ENCODE measurements around the gene ZIC2.

The ZIC2 gene

DNA sequence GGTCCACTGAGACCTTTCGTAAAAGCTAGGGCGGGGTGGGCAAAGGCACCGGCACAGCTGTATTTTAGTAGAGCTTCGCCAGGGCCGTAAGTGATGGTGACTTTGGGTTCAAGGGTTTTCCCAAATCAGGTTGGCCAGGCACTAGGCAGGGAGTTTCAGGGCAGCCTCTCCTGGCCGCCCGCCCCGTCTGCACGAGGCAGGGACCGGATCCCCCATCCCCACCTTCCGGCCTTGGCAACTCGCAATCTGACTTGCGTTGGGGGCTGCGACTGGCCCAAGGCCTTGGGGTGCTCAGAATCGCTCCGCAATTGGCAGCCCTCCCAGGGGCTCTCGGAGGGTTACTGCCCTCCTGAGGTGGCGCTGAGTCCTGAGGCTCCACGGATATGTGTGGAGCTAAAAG is 6.0 kb upstream of the ZIC2 start:
- no peak for DNase-seq

DNA sequence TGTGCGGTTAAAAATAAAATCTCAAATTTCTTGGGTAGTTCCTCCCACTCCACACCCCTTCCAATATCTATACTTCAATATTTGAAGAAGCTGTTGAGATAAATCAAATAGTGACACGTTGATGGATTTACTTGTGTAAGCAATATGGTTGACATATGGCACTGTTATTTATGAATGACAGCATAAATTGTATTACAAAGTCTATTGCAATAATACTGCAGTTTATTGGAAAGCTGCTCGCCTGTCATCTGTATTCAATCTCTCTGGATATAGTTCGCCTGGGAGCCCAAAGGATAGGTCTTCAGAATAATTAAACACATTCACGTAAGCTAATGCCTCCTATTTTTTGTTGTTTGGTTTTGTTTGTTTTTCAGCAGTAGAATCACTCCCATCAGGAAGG is 5.0 kb upstream of the ZIC2 start:
- no peak for DNase-seq

DNA sequence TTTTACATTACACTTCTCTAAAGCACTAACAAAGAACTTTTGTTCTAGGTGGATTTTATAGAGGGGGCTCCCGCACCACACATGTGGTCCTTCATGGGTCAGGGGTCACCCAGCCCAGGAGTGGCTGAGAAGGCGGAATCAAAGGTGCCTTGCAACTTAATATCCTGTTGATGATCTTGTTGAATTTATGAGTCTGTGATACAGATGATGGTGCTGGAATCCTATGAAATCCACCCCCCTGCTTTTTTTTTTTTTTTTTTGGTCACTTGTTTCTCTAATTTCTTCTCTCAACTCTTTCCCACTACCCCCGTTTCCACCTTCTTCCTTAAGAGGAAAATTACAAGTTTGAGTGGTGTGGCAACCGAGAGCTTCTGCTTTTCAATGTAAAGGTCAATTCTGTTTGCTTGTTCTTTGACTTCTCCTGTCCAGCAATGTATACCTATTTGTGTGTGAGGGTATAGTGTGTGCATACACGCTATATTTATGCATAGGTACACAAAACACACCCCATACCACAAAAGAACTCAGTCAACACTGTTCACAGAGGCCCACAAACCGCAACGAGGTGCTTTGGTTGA is 4.2 kb upstream of the ZIC2 start:
- no peak for DNase-seq

DNA sequence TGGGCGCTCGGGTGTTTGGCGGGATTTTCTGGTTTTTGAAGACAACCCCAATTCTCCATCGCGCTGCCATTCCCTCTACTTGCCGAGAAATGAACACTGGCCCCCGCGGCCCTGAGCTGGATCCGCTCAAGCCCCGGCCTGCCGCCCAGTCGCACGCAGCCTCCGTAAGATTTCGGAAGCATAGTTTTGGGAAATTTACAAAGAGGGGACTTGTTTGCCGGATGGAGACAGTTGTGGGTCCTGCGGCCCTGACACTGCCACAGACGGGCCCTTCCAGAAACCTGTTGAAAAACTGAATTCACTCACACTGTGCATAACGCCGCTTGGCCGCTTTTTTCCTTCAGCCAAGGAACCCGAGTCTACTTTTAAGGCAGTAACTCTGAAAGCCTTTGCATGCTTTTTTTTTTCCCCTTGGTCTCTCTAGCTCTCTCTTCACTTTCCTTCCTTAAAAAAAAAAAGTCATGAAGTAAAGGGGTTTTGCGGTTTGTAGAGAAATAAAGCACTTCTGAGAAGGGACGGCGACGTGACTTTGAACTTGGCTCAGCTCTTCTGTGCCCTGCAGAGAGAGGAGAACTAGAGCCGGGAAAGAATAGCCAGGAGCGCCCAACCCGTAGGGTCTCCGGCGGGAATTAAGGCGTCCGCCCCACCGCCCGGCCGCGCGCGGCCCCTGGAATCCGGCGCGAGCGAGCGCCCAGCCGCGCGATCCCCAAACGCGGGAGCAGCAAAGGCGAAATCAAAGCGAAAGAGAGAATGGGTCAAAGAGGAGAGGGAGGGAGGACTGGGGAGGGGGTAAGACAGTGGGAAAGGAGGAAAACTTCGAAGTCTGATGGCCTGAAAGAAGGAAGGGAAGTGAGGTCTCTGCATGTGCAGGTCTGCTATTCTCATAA is 3.4 kb upstream of the ZIC2 start:
- DNase-seq: no peak

DNA sequence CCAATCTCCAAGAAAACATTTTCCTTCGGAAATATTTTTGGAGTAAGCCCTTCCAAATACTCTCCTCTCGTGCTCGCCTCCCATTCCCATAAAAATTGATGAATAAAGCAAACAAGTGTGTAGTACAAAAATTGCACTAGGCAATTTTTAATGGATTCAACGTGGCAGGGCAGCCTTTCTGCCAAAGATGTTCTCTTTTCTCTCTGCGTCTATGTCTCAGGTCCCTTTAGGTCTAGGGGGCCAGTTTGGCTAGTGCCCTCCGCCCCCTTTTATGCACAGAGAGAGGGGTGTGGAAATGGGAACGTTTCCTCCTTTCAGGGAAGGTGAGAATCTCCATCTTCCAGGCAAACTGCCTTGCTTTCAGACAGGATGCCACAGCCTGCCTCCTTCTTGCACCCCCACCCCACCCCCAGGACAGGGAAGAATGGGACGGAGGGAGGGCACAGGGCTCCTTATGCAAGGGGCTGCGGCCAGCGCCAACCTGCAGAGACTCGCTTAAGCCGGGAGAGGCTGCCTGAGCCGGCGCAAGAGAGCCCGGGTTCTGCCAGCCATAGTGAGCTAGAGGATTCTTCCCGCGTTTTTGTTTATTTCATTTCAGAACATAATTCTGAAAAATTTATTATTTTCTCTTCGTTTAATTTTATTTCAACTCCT is 2.7 kb upstream of the ZIC2 start:
- no peak for DNase-seq

DNA sequence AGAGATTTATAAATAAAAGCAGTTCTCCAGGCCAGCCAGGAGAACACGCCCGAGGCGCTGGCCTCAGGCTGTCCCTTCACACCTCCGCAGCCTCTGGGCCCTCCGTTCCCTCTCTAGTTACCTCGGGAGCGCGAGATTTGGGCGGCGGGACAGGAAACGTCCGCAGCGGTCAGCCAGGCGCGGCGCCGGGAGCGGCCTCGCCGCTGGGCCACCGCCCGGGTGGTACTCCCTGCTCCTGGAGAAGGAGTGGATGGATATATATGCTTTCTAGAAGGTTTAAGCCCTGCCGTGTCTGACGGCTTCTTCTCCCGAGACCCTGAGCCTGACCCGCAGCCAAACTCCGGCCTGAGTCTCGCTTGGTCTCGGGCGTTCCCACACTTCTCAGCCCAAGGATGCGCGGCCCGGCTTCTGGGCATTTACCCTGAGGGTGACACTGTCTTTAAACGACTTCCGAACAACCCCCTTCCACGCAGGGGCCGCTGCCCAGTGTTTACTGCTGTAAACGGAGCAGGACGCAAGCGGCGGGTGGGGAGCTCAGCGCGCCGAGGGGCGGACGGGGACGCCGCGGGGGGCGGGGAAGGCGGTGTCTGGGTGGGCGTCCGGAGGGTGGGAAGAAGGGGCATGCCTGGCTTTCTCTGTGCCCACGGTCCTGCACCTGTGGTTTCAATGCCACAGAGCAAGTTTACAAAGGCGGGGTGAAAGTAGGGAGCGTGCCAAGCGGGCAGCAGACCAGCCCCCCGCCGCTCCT is 2.0 kb upstream of the ZIC2 start:
- no peak for DNase-seq

DNA sequence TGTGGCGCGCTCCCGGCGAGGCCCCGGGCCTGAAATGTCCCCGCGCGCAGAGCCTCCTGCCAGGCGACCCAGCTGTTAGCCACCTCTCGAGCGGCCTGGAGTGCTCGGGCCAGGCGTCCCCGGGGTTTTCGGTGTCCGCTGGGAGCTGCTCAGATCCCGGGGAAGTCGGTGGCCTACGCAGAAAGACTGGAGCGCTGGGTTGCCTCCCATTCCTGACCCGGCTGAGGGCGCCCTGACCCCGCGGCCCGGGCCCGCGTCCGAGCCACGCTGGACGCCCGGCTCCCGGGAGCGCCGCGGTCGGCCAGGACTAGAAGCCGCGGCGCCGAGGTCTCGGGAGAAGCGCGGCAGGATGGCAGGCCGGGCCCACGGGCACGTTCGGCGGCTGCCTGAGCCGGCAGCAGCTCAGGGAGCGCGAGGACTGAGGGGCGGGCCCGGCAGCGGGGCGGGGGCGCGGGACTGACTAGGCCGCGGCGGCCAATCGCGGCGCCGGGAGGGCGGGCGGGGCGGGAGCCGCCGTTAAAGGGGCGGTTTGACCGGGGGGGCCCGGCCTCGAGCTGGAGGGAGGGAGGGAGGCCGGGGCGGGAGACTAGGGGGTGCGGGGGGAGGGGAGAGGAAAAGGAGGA is 1.3 kb upstream of the ZIC2 start:
- peak; percentile 92 for DNase-seq

DNA sequence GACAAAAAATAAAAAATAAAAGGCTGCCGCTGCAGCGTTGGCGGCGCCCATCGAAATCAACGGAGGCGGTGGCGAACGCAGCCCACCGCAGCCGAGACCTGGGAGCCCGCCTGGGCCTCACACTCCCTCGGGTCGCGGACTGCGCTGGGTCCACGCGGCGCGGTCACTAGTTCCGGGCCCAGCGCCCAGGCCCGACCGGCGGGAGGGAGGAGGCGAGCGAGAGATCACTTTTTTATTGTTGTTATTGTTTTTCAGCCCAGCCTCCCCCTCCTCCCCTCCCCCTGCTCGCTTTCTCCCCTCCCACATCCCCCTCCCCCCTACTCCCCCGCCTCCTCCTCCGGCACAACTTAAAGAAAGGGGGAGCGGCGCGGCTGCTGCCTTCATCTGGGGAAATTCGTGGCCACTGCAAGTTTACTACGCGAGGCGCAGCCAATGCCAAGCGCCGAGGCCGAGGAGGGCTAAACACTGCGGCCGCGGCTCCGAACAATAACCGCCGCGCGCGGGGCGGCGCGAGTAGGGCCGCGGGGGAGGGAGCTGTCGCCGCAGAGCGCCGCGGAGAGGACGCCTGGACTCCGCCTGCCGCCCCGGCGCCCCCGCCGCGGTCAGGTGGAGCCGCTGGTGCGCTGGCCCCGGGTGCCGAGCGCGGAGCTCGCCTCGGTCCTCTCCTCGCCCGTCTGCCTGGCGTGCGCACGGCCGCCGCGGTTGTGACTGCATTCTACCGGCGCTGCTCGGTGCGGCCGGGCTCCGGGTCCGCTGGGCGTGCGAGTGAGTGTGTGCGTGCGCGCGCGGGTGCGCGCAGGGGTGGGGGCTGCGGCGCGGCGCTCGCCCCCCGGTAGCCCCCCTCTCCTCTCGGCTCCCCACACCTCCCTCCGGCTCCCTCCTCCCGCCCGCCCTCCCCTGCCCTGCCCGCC is 505 bp upstream of the ZIC2 start:
- DNase-seq: peak; percentile 90

DNA sequence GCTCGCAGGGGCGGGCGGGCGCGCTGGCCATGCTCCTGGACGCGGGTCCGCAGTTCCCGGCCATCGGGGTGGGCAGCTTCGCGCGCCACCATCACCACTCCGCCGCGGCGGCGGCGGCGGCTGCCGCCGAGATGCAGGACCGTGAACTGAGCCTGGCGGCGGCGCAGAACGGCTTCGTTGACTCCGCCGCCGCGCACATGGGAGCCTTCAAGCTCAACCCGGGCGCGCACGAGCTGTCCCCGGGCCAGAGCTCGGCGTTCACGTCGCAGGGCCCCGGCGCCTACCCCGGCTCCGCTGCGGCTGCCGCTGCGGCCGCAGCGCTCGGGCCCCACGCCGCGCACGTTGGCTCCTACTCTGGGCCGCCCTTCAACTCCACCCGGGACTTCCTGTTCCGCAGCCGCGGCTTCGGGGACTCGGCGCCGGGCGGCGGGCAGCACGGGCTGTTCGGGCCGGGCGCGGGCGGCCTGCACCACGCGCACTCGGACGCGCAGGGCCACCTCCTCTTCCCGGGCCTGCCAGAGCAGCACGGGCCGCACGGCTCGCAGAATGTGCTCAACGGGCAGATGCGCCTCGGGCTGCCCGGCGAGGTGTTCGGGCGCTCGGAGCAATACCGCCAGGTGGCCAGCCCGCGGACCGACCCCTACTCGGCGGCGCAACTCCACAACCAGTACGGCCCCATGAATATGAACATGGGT is 599 bp downstream of the ZIC2 start:
- no peak for DNase-seq

DNA sequence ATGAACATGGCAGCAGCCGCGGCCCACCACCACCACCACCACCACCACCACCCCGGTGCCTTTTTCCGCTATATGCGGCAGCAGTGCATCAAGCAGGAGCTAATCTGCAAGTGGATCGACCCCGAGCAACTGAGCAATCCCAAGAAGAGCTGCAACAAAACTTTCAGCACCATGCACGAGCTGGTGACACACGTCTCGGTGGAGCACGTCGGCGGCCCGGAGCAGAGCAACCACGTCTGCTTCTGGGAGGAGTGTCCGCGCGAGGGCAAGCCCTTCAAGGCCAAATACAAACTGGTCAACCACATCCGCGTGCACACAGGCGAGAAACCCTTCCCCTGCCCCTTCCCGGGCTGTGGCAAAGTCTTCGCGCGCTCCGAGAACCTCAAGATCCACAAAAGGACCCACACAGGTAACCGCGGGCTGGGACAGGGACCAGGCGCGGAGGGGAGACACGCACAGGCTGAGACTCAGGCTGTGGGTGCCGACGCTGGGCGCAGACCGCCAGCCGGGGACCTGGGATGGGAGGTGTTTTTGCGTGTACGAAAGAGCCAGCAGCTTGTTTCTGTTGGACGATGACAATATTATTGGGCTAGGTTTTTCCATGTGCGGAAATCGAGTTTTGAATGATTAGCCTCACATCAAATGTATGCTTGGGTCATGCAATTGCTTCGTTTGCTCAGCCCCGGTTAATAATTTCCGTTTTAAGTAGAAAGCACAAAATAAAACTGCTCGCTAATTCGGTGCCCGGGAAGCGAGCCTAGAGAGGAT is 1.3 kb downstream of the ZIC2 start:
- no peak for DNase-seq

DNA sequence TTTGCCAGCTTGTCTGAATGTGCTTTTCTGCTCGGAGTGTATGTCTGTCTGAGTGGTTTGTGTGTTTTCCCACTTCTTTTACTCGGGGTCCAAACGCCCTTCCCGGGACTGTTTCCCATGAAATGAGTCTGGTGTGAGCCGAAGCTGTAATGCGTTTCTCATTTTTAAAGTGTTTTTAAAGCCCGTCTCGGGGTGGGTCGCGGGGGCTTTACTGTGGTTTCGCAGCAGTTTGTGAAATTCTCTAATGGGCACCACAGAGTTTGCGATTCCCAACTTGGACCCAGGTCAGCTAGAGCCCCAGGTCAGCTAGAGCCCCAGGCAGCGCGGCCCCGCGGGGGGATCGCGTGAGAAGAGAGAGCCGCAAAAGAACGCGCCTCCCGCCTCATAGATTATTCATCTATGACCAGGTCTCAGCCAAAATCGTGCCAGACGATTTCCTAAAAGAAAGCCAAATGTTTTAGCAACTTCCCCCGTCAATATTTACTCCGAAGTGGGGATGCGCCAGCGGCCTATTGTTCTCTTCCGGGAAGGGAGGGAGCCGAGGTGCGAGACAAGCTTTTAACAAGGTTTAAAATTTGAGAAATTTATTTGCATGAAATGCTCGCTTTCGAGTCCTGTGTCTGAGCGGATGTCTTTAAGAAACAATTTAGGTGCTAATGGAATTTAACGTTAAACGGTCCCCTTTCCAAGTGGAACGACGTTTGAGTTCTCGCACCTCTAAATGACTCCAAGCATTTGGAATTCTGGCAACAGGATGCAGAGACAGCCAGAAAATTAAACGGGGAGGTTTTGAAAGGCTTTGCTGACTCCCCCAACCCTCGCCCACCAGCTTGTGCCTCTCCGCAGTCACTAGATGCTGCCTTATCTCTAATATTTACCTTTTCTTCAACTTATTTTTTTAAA is 2.2 kb downstream of the ZIC2 start:
- no peak for DNase-seq

DNA sequence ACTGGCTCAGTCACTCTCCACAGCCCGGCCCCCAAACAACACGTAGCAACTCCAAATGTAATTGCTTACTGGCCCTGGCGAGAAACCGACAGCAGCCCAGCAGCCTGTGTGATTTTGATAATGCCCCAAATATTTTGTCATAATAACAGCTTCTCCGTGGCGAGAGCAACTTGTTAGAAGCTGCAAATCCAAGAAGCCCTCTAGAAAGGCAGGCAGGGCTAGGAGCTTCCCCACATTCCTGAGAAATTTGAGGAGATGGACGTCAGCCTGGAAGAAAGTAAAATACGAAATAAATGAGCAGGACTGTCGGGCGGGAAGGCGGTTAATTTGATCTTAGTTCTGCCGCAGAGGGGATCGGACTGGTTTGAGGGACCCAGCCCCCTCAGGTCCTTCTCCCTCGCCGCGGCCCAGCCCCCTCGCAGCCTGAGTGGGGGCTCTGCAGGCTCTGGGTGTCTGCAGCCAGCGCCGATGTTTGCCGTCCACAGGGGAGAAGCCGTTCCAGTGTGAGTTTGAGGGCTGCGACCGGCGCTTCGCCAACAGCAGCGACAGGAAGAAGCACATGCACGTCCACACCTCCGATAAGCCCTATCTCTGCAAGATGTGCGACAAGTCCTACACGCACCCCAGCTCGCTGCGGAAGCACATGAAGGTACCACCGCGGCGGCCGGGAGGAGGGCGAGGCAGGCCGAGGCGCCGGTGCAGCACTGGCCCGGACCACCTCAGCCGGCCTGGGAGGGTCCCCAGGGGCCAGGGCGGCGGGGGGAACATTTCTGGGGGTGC is 3.1 kb downstream of the ZIC2 start:
- DNase-seq: no peak

DNA sequence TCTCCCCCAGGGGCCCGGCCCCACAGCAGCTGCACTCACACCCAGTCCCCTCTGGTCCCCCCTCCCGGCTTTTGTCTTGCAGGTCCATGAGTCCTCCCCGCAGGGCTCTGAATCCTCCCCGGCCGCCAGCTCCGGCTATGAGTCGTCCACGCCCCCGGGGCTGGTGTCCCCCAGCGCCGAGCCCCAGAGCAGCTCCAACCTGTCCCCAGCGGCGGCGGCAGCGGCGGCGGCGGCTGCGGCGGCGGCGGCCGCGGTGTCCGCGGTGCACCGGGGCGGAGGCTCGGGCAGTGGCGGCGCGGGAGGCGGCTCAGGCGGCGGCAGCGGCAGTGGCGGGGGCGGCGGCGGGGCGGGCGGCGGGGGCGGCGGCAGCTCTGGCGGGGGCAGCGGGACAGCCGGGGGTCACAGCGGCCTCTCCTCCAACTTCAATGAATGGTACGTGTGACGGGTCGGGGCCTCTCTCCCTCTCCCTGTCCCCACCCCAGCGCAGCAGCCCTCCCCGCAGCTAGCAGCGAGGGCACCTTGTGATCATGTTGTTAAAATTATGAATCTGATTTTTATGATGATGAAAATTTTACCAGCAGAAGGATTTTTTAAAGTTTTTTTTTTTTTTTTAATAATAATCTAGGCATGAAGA is 3.8 kb downstream of the ZIC2 start:
- no peak for DNase-seq

DNA sequence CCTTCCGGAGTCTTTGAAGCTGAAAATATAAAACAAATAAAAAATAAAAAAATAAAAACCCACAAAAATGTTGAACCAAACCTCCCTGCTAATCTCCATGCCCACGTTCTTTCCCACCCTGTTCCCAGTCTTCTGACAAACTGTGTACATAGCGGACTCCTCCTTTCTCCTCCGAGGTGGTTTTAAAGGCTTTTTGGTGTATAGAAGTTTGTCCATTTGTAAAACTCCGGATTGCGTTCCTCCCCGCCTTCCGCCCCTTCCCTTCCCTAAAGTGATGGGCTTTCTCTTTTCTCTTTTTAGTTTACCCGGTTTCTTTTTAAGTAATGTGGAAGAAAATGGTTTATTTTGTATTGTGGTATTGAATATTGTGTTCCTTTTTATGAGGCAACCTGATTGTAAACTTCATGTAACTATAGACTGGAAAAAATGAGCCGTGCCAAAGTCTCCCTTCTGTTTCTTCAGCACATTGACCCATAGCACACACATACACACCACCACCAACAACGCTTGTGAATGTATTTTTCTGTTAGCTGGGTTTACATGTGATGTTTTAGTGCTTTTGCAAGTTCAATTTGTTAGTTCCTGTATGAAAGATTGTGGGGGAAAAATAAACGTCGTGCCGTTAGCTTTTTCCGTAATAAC is 4.4 kb downstream of the ZIC2 start:
- DNase-seq: no peak

DNA sequence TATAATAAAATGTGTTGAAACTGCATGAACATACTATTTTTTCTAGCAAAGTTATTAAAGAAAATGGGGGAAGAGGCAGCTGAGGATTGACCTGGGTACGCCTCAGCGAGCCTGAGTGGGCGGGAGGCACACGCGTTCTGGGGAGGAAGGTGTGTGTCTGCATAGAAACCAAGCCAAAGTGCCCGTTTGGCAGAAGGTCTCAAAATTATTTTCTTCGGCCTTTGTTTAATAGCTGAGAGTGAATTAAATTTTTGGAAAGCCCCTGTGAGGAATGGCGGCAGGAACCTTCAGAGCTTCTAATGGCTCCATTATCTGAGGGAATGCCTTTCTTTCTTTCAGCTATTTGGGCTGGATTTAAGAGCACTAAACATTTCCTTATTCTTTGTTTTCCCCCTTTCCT is 5.2 kb downstream of the ZIC2 start:
- DNase-seq: peak; percentile 65

DNA sequence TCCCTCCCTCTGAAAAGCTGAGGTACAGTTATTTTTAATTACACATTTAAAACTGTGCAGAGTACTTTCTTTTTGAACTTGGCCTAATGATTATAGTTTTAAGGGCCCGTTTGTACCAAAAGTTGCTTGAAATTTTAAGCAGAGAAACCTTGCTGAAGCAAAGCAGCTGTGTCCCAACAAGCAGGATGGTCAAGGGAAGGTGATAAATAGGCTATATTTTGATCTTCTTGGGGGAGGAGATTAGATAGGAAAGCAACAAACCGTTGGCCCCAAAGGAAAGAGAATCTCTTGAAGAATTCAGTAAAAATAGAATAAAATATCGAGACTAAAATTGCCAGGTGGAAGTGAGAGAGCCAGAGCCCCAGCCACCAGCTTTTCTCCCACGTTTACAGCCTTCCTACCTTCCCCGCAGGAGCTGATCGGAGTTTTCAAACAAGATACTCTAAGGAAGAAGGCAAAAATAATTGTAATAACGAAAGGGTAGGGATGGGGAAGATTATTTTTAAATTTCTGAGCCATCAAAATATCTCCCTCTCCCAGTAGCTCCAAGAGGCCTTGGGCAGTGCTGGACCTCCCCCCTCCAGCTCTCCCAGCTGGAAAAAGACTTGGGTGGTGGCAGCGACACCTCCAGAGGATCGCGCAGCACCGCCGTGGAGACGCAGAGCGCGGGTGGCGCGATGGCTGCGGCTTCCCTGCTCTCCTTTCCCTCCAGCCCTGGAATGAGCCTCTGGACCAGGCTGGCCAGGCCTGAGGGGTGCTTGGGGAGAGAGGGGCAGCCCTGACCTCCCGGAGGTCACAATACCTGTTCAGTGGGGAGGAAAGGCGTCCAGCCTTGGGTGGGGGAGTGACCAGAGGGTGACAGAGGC is 5.8 kb downstream of the ZIC2 start:
- DNase-seq: peak; percentile 68
